GM03348 (cell line): ENCODE data around the gene EEF1E1.
A peak's percentile ranks its signal among the peaks of the same experiment; 100 is the strongest.
"Not testable (repeated sequence)": the region's sequence is repeated elsewhere in the genome, so short reads cannot be mapped to it uniquely, and the experiment has no call there.

Source experiments
- DNase-seq: peaks from one replicate; pipeline ENCODE4 v3.0.0; 2012; ENCODE audit warnings: low spot score

Gene EEF1E1

DNA sequence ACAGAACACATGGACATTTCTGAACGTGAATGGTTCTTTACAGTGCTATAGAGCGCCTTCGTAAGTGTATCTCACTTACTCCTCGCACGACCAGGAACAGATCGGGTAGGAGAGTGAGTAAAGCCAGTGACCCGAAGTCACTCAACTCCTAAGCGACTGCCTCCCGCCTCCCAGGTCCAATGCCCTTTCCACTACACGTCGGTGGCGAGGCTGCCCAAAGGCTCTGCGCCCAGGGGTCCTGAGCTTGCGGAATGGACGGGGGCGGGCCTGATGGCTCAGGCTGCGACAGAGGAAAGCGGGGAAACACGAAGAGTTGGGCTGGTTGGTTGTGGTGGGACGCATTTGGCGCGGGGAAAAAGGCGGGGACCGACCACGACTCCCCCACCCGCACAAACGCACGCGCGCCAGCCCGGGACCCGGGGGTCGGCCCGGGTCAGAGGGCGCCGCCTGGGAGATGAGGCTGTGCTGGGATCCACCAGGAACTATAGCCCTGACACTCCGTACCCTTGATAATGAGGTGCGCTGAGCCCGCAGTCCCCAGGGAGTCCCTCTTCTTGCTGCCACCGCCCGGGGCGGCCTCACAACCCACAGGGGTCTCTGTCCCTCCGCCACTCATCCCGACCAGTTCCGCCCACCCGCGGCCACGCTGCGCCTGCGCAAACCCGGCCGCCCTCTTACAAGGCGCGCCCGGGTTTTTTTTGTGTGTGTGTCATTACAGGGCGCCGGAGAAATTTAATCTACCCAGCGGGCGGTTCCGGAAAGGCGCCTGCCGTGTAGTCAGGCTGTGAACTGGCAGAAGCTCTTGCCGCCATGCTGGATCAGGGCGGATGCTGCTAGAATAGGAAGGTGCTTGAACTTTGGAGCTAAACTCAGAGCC, 38.3 kb downstream of the EEF1E1 start, which contains the start of gene BLOC1S5:
BLOC1S5 (minus strand) TSS at position 629 of the 877 bp plus-strand sequence; CDS start at position 616, 13 bp downstream.
- DNase-seq: peak; percentile 96

DNA sequence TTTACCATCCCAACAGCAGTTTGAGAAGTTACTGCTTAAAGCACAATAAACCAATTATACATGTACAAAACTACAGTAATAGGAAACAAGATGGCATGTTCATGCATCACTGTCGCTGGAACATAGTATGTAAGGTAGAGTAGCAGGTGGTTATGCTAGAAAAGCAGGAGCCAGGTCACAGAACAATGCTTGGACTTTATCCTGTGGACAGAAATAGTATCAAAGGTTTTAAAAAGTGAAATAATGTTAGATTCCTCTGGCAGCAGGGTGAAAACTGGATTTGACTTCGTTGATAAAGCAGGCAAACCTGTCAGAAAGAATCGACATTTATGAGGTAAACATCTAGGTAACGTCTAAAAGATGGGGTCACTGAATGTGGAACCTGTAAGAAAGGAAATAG, 40.6 kb downstream of the EEF1E1 start:
- no peak for DNase-seq

DNA sequence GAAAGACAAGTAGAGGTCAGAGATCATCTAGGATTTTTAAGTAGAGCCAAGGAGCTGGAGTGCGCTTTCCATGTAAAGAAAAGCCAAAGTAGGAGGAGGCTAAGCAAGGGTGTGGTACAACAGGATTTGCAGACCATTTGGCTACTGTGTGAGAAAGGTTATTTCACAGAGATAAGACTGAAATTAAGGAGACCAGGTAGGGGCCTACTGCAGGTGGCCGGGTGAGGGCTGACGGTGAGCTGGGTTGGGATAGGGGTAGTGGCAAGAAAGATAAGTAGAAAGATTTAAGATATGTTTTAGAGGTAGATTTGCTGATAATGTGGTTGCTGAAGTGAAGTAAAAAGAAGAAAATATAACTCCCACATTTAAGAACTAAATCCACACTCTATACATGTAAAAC, 42.0 kb downstream of the EEF1E1 start:
- no peak for DNase-seq

DNA sequence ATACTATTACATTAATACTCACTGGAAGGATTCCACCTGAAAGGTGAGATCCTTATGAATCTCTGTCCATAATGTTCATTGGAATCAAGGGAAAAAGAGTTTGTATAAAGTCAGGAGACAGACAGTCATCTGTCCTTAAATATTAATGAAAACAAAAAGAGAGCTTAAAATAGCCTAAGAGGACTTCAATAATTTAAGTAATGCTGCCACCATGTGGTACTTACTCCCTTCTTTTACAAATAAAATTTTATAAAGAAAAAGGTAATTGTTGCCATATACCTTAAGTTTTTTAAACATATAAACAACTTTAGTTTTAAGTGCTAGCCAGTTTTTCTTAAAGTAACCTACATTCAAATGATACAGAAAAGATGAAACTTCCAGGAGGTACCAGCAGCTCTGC, 43.2 kb downstream of the EEF1E1 start:
- DNase-seq: peak; percentile 45

DNA sequence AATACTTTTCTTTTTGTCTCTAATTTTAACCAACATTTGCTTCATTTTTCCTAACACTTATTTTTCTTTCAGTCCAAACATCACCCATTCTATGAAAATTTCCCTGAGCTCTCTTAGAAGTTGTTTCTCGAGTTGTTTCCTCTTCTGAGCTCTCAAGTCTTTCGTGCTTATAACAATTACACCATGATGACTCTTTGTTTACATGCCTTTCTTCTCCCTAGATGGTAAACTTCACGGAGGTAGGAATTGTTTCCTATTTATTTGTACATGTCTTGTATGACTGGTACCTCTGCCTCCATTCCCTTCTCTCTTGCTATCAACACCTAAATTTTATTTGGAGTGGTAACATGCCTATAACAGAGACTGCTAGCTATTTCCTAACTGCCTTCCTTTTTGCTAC, 44.6 kb downstream of the EEF1E1 start:
- DNase-seq: no peak

DNA sequence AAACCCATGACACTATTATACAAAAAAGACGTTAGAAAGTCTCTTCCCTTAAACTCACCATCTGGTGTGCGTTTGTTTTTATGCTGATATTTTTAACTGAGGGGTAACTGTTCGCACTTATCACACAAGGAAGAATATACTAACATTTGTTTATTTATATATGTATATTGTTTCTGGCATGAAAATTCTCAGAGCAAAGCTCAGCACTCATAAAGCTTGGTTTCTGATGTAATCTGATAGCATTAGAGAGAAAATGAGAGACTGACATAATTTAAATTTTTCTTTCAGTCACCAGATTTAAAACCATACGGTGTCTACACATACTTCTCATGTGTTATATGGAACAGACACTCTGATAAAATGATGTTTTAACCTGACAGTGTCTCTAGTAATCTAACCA, 45.1 kb downstream of the EEF1E1 start:
- DNase-seq: no peak

DNA sequence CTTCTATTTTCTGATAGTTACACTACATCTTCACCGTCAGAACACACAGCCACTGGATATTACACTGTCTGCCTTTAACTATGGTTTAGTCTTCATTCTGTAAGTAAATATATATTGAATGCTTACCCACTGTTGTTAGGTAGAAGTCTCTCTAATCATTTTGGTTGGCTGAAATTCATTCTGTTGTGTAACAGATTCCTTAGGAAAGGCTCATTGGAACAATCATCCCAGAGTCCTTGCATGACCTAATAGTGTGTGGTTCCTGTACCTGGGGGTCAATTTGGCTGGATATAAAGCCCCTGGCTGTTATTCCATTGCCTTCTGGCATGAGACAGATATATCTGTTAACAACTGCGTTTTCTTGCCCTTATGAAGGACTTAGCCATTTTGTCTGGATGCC, 48.1 kb downstream of the EEF1E1 start:
- DNase-seq: no peak

DNA sequence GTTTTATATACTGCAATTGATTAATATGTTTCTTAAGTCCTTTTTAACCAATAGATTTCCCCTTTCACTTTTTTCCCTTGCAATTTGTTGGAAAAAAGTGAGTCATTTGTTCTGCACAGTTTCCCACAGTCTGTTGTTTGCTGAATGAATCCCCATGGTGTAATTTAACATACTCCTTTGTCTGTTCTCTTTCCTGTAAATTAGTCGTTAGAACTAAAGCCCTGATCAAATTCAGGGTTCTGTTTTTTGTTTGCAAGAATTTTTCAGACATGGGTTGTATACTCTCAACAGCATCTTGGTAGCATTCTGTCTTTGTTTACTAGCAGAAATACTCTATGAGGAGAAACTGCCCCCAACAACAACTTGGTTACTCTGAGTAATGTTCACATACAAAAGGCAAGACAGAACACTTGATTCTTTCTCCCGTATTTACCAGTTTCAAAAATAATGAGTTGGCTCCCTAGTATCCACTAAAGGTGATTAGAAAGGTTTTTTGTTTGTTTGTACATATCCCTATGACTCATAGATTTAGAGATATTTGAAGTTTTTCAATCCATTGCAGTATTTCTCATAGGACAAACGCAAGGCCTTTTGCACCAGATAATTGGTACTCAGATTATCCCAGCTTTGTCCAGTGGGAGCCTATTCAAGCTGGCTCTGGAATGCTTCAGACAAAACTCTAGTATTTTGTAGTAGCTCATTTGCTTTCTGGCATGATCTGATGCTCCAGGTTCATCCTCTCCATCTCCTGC, 54.6 kb downstream of the EEF1E1 start:
- DNase-seq: no peak

DNA sequence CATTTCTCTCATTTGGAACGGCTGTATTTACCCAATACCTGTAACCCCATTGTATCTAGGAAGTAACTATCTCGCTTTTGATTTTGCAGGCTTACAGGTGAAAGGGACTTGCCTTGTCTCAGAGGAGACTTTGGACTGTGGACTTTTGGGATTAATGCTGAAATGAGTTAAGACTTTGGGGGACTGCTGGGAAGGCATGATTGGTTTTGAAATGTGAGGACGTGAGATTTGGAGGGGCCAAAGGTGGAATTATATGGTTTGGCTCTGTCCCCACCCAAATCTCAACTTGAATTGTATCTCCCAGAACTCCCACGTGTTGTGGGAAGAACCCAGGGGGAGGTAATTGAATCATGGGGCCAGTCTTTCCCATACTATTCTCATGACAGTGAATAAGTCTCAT, 56.6 kb downstream of the EEF1E1 start:
- DNase-seq: not testable (repeated sequence)

DNA sequence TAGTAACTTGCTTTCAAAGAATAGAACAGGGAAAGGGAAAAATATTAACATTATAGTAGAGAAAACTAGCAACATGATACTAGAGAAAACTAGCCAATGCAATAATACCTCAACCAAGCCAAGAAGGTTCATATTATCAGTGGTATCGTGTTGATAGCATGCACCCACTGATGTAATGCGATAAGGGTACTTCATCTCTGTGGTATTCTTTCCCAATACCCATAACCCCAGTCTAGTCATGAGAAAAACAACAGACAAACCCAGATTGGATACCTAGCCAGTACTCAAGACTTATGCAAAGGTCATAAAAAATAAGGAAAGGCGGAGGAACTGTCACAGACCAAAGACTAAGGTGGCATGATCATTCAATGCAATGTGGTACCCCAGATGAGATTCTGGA, 59.1 kb downstream of the EEF1E1 start:
- no peak for DNase-seq

DNA sequence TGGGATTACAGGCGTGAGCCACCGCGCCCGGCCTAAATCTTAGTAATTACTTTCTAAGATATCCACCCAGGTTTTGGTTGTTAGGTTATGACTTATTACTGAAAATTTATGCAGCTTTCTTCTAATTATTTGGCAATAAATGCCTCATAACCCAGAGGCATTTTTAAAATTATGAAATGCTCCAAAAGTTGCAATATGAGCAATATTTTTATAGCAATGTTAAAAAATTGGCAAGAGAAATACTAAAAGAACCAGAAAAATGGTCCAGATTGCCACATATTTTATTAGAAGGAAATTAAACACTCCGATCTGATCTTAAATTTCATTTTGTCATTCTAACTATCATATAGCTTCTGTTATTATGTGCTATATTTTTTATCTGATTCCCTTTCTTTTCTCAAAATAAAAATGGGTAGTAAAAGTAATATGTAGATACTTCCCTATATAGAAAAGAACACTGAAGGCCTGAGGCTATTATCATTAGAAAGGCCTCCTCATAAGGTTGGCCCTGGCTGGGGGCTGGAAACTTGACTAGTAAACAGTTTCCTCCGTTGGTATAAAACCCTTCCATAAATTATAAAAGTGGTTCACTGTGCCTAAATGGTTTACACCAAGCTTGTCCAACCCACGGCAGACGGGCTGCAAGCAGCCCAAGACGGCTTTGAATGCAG, 60.3 kb downstream of the EEF1E1 start:
- no peak for DNase-seq

DNA sequence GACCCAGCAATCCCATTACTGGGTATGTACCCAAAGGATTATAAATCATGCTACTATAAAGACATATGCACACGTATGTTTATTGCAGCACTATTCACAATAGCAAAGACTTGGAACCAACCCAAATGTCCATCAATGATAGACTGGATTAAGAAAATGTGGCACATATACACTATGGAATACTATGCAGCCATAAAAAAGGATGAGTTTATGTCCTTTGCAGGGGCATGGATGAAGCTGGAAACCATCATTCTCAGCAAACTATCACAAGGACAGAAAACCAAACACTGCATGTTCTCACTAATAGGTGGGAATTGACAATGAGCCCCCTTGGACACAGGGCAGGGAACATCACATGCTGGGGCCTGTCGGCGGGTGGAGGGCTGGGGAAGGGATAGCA, 68.2 kb downstream of the EEF1E1 start:
- DNase-seq: not testable (repeated sequence)

DNA sequence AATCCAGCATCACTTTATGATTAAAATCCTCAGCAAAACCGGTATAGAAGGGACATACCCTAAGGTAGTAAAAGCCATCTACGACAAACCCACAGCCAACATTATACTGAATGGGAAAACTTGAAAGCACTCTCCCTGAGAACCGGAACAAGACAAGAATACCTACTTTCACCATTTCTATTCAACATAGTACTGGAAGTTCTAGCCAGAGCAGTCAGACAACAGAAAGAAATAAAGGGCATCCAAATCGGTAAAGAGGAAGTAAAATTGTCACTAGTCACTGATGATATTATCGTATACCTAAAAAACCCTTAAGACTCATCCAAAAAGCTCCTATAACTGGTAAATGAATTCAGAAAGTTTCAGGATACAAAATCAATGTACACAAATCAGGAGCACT, 71.4 kb downstream of the EEF1E1 start:
- DNase-seq: no peak
